Ecto neural progenitor cell (in vitro differentiated cells): Measurements from ENCODE around the gene ADSS1.

ENCODE experiments used
- DNase-seq: peaks from one replicate; pipeline ENCODE4 v3.0.0-alpha.2; 2018; ENCODE audit warnings: low spot score

Gene ADSS1

DNA sequence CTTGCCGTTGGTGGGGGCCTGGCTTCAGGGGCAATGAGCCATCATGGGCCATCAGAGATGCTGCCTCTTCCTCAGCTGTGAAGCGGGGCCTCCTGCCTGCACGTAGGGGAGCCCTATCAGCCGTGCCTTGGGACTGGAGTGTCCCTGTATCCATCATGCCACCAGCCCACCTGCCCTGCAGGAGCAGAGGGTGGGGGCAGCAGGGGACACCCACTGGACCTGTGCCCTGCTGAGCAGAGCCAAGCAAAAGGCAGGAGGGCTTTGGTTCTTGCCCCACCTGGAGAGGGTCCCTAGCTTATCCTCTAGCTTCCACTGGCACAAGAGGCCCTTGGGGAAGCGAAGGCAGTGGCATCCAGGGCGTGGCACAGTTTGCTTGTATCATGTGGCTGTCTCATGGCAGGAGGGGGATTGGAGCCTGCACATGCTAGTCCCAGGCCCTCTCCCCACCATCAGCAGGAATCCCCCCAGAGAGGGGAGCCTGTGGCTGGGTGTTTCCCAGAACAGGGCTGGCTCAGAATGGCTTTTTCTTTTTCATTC, 10.1 kb downstream of the ADSS1 start:
- DNase-seq = no peak

GRCh38 chr14:104734601-104734990, 10.6 kb downstream of the ADSS1 start:
- no peak for DNase-seq

- DNase-seq = no peak
These were observed 11.2 kb downstream of the ADSS1 start for GRCh38 chr14:104734991-104735779.

DNA sequence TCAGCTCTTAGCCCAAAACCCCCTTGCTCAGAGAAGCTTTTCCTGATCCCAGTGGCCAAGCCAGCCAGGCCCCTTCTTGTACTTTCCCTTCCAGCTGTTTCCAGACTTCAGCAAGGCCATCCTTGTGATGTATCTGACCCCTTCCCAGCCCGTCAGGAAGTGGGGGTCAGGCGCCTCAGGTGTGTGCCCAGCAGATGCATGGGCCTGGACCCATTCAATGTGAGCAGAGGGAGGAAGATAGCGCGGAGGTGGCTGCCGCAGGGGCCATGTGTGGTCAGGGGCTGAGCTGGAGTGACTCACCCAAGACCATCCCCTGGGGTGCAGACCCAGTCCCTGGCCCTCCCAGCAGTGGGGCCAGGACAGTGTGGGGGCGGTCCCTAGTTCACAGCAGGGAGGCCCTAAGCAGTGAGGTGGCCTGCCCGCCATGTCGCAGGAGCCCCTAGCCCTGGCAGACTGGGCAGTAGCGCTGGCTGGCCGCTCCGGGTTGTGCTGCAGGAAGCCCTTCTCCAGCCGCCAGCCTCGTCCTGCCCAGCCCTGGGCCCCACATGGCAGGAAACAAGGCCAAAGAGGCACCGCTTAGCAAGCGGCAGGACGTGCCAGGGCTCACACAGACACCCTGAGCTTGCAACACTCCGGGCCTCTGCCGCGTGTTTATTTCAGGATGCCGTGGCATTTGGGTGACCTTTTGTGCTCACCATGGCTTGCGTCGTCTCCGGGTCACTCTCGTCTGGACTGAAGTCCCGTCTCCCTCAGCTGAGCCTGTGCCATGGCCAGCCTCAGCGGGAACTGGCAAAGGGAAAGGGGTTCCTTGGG, 12.0 kb downstream of the ADSS1 start:
- no peak for DNase-seq

- no peak for DNase-seq
These were observed 14.5 kb downstream of the ADSS1 start for GRCh38 chr14:104738375-104739019.

DNA sequence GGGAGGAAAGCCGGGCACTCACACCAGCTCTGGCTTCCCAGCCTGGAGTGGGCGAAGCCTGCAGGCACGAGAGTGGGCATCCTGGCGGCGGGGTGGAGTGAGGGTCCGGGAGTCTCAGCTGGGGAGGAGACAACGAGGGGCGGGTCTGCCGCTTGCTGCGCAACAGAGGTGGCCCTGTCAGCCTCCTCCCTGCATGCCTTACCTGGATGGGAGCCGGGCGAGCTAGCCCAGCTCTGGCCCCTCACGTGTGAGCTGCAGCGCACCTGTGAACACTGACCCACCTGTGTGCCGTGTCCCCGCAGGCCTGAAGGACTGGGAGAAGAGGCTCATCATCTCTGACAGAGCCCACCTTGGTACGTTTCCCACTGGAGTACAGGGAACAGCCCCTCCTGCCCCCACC, 15.0 kb downstream of the ADSS1 start:
- no peak for DNase-seq

- DNase-seq = no peak
These were observed 15.8 kb downstream of the ADSS1 start for GRCh38 chr14:104739546-104740516.

GRCh38 chr14:104741108-104741802, 17.2 kb downstream of the ADSS1 start:
- no peak for DNase-seq

GRCh38 chr14:104741803-104742251, 17.8 kb downstream of the ADSS1 start:
- no peak for DNase-seq

DNA sequence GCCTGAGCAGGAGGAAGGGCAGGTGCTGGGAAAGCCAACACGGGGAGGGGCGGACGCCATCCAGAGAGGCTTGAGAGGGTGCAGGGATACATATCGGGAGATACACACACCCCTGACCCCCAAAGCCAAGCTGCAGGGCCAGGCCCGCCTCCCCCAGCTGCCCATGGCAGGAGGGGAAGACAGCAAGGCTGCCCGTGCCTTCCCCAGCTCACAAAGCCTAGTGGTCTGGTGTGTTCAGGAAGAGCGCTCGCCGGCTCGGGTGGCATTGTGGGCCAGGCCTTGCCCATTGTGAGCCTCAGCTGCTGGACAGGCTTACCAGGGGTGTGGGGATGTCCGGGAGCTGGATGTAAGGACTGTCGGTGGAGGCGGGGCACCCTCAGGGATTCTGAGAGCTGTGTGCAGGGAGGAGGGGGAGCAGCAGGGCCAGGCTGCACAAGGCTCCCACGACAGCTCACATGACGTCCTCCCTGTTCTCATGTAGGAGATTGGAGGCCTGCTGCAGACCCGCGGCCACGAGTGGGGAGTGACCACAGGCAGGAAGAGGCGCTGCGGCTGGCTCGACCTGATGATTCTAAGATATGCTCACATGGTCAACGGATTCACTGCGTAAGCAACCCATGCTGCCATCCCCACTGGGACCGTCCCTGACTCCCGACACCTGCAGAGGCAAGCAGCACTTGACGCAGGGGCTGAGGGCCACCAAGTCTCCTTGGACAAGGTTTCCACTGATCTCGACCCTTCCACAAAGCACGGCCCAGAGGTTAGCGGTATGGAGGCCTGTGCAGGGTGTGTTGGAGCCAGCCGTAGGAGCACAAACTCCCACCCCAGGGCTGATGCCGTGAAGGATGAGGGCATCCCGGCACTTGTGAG, 18.8 kb downstream of the ADSS1 start:
- DNase-seq = no peak

DNA sequence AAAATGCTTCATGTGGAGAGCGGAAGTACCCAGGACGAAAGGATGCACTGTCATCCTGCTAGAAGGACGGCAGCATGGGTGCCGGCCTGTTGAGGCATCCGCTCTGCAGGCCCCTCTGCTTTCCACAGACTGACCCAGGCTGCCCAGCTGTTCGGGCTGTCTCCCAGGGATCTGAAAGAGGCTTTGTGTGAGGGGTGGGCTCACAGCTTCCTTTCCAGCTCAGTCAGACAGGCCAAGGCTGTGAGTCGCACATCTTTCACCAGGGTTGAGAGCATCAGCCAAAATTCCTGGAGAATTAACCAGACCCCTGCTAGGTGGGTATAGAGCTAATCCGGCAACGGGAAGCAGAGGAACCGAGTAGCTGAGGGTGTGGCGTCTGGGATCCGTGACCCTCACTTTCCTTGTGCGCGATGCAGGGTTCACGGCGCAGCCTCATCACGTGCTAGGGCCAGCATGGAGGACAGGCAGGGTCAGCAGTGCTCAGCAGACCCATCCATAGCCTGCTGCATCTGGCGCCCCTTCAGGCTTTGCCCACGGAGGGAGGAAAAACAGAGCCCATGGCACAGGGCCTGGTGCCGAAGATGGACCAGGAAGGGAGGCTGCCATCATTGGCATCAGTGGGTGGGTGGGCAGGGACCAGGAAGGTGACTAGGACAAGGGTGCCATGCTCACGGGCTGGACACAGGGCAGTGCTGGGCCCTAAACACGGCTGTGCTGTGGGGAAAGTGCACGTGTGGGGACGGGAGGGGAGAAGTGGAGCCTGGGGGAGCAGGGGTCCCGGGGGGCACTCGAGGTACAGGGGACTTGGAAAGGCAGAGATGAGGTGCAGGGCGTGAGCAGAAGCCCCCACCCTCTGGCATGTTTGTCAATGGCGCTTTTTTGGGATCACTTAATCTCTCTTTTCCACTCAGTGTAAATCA, 19.7 kb downstream of the ADSS1 start:
- no peak for DNase-seq

DNA sequence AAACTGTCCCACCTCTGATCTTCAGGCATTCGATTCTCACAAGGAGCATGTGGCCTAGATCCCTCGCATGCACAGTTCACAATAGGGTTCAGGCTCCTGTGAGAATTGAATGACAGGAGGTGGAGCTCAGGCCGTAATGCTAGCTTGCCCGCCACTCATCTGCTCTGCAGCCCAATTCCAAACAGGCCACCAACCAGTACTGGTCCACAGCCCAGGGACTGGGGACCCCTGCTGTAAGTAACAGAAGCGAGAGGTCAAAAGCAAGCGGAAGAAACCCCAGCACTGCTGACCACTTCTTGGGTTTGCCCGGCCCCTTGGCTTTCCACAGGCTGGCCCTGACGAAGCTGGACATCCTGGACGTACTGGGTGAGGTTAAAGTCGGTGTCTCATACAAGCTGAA, 20.5 kb downstream of the ADSS1 start:
- DNase-seq = no peak

GRCh38 chr14:104745431-104745830, 21.4 kb downstream of the ADSS1 start:
- no peak for DNase-seq

DNA sequence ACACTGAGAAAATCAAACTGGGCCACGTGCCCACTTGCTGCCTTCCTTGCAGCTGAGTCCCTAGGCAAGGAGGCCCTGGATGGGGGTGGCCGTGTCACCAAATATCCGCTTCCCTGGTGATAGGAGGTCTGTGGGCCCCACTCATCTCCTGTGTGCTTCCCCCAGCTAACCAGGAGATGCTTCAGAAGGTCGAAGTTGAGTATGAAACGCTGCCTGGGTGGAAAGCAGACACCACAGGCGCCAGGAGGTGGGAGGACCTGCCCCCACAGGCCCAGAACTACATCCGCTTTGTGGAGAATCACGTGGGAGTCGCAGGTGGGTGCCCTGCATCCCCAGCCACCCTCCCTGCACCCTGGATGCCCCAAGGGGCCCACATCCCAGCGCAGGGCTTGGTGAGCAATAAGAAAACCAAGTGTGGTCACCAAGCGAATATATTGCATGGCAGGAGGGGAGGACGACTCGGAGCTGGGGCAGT, 22.1 kb downstream of the ADSS1 start:
- no peak for DNase-seq

- DNase-seq = no peak
These were observed 23.0 kb downstream of the ADSS1 start for GRCh38 chr14:104746934-104747481.

DNA sequence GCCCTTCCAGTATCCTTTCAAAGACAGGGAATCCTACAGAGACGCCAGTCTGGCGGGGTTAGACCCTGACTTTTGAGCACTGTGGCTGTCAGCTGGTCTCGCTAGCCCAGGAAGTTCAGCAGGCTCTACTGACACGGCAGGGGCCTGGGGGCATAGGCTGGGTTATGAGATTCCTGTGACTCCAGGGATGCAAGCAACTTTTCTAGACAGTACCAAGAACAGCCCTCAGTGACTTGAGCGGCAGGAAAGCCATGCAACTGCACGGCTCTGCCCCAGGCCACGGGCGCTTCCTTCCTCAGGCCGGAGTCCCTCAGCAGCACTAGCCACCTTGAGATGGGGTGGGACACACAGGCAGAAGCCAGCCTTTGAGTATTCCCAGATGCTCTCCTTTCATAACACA, 23.8 kb downstream of the ADSS1 start:
- DNase-seq = no peak

DNA sequence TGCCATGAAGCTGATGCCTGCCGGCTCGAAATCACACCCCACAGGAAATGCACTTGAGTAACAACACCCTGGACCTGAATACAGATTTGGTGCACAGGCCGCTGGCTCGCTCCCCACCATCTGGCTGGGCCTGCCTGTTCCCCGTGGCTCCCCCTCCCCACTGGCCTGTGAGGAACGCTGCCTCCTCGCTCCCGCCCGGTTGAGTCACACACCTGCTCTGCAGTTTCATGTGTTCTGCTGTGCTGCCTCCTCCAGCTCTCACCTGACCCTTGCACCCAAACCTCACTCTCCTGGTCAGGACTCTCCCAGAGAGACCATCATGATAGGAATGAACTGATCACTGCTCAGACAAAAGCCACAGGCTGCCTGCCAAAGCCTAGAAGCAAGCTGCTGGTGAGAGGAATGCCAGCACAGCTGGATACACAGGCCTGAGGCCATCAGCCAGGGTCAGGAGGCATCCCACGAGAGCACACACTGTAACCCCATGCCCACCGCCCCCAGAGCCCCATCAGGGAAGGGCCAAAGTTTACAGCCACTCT, 25.2 kb downstream of the ADSS1 start:
- no peak for DNase-seq
